GF-D8 (cell line): ENCODE data around the gene CCDC27.
"Not testable (repeated sequence)": the region's sequence is repeated elsewhere in the genome, so short reads cannot be mapped to it uniquely, and the experiment has no call there.

Experiments
- DNase-seq: peaks from one replicate; lab custom pipeline; 2025; lab: John Stamatoyannopoulos, UW

The CCDC27 gene

GRCh38 chr1:3796215-3797061, 44.2 kb downstream of the CCDC27 start, which contains the start of gene LRRC47:
LRRC47 (minus strand) TSS chr1:3796498; CDS start chr1:3796476, 22 bp downstream.
- peak; percentile 68 for DNase-seq

- no peak for DNase-seq
Measured at GRCh38 chr1:3799976-3800685, 47.9 kb downstream of the CCDC27 start.

GRCh38 chr1:3800795-3801194, 48.5 kb downstream of the CCDC27 start:
- not testable (repeated sequence) for DNase-seq

- DNase-seq = no peak
Measured at GRCh38 chr1:3803905-3804626, 51.8 kb downstream of the CCDC27 start.

GRCh38 chr1:3804627-3804944, 52.3 kb downstream of the CCDC27 start:
- DNase-seq = not testable (repeated sequence)

GRCh38 chr1:3805038-3805437, 52.8 kb downstream of the CCDC27 start:
- no peak for DNase-seq

GRCh38 chr1:3807769-3808168, 55.5 kb downstream of the CCDC27 start:
- no peak for DNase-seq

- no peak for DNase-seq
Measured at GRCh38 chr1:3809680-3810079, 57.4 kb downstream of the CCDC27 start.

- DNase-seq = not testable (repeated sequence)
Measured at GRCh38 chr1:3810149-3810761, 58.0 kb downstream of the CCDC27 start.

GRCh38 chr1:3811595-3811911, 59.3 kb downstream of the CCDC27 start:
- DNase-seq = no peak

GRCh38 chr1:3814065-3814464, 61.8 kb downstream of the CCDC27 start:
- no peak for DNase-seq

GRCh38 chr1:3814771-3815561, 62.7 kb downstream of the CCDC27 start:
- no peak for DNase-seq

- DNase-seq = no peak
Measured at GRCh38 chr1:3816331-3817137, 64.3 kb downstream of the CCDC27 start.

GRCh38 chr1:3817138-3817740, 65.0 kb downstream of the CCDC27 start:
- DNase-seq = no peak

- no peak for DNase-seq
Measured at GRCh38 chr1:3817821-3818597, 65.8 kb downstream of the CCDC27 start.

GRCh38 chr1:3819771-3820200, 67.5 kb downstream of the CCDC27 start:
- DNase-seq = no peak

GRCh38 chr1:3820316-3820715, 68.1 kb downstream of the CCDC27 start:
- DNase-seq = no peak

- no peak for DNase-seq
Measured at GRCh38 chr1:3821004-3821403, 68.8 kb downstream of the CCDC27 start.
